ENCODE results near the gene CAPN12. TPM values are rescaled to one million over a fixed set of nuclear protein-coding genes. Genes with fewer than 3 reads are reported as not detected.

The CAPN12 gene
- total and polyA plus RNA-seq, 5 donors = 0.22 to 0.91 (median 0.63) TPM

- Histone ChIP-seq H3K4me3 (ENCODE audit: low read length) (no peak overlapping the region), H3K27ac (ENCODE audit: low read length) (peak overlapping the region; percentile 44), H3K4me1 (ENCODE audit: control insufficient read depth, insufficient read depth, low read length) (peaks cover 42% of the 10 kb centered on the region), H3K27me3 (ENCODE audit: control insufficient read depth, insufficient read depth) (no peaks in the 10 kb centered on the region), H3K9me3 (ENCODE audit: control insufficient read depth, low read length) (no peaks in the 10 kb centered on the region)
- intact Hi-C loops (cut with DNase I) = loop anchor here in 1 of 4 donors (5.0 kb wide), 1 partner anchor 39 kb away; no protein-coding TSS in a partner anchor
- DNase-seq = peak in 1 of 3 donors; percentile 15
- no peak for ATAC-seq
- WGBS = 83% methylated on average over 7 of the region's 7 CpGs
Observed at GRCh38 chr19:38690832-38691231, 53.4 kb downstream of the CAPN12 start.

- intact Hi-C loops (cut with DNase I) = loop anchor here in 1 of 4 donors (5.0 kb wide), 1 partner anchor 38 kb away; no protein-coding TSS in a partner anchor
- Histone ChIP-seq H3K4me1 (ENCODE audit: control insufficient read depth, insufficient read depth, low read length) (peaks cover 41% of the 10 kb centered on the region), H3K9me3 (ENCODE audit: control insufficient read depth, low read length) (no peaks in the 10 kb centered on the region), H3K27me3 (ENCODE audit: control insufficient read depth, insufficient read depth) (no peaks in the 10 kb centered on the region), H3K4me3 (ENCODE audit: low read length) (no peak overlapping the region), H3K27ac (ENCODE audit: low read length) (peak overlapping the region; percentile 1)
- ATAC-seq (no peak), DNase-seq (peak in 2 of 3 donors; percentile 21 to 37)
- WGBS = 92% methylated on average over 14 of the region's 14 CpGs
Observed at GRCh38 chr19:38690146-38690545, 54.1 kb downstream of the CAPN12 start.

- Histone ChIP-seq H3K4me1 (ENCODE audit: control insufficient read depth, insufficient read depth, low read length) (peaks cover 50% of the 10 kb centered on the region), H3K27ac (ENCODE audit: low read length) (peak overlapping the region; percentile 27), H3K9me3 (ENCODE audit: control insufficient read depth, low read length) (no peaks in the 10 kb centered on the region), H3K27me3 (ENCODE audit: control insufficient read depth, insufficient read depth) (no peaks in the 10 kb centered on the region), H3K4me3 (ENCODE audit: low read length) (no peak overlapping the region)
- no peak for ATAC-seq
- intact Hi-C loops (cut with DNase I) = no loop called here
- WGBS = 97% methylated on average over 7 of the region's 7 CpGs
- DNase-seq = peak in 1 of 3 donors; percentile 4
Observed at GRCh38 chr19:38687837-38688378, 56.4 kb downstream of the CAPN12 start.

- no peak for ATAC-seq
- 55% methylated on average over 5 of the region's 5 CpGs for WGBS
- Histone ChIP-seq H3K4me3 (ENCODE audit: low read length) (no peak overlapping the region), H3K27me3 (ENCODE audit: control insufficient read depth, insufficient read depth) (no peaks in the 10 kb centered on the region), H3K27ac (ENCODE audit: low read length) (peak overlapping the region; percentile 88), H3K4me1 (ENCODE audit: control insufficient read depth, insufficient read depth, low read length) (peaks cover 50% of the 10 kb centered on the region), H3K9me3 (ENCODE audit: control insufficient read depth, low read length) (no peaks in the 10 kb centered on the region)
- DNase-seq = peak in 1 of 3 donors; percentile 16
- intact Hi-C loops (cut with DNase I) = no loop called here
Observed at GRCh38 chr19:38686530-38686888, 57.8 kb downstream of the CAPN12 start.

- DNase-seq (peak in 1 of 3 donors; percentile 43), ATAC-seq (peak; percentile 12 to 57)
- intact Hi-C loops (cut with DNase I) = no loop called here
- WGBS = 20% methylated on average over 10 of the region's 10 CpGs
- H3K27ac ChIP-seq (ENCODE audit: low read length) = peak overlapping the region; percentile 88
- H3K4me3 ChIP-seq (ENCODE audit: low read length) = no peak overlapping the region
- no peaks in the 10 kb centered on the region for H3K27me3 ChIP-seq (ENCODE audit: control insufficient read depth, insufficient read depth)
- no peaks in the 10 kb centered on the region for H3K9me3 ChIP-seq (ENCODE audit: control insufficient read depth, low read length)
- peaks cover 55% of the 10 kb centered on the region for H3K4me1 ChIP-seq (ENCODE audit: control insufficient read depth, insufficient read depth, low read length)
Observed at GRCh38 chr19:38685666-38686529, 58.4 kb downstream of the CAPN12 start.

- intact Hi-C loops (cut with DNase I) = loop anchor here in 1 of 4 donors (5.0 kb wide), 1 partner anchor 38 kb away; the partner anchor contains the start of gene ACTN4
- Histone ChIP-seq H3K4me1 (ENCODE audit: control insufficient read depth, insufficient read depth, low read length) (peaks cover 55% of the 10 kb centered on the region), H3K27ac (ENCODE audit: low read length) (peak overlapping the region; percentile 88), H3K9me3 (ENCODE audit: control insufficient read depth, low read length) (no peaks in the 10 kb centered on the region), H3K27me3 (ENCODE audit: control insufficient read depth, insufficient read depth) (no peaks in the 10 kb centered on the region), H3K4me3 (ENCODE audit: low read length) (no peak overlapping the region)
- DNase-seq (peak in 1 of 3 donors; percentile 28), ATAC-seq (no peak)
- WGBS = 77% methylated on average over 15 of the region's 15 CpGs
Observed at GRCh38 chr19:38684862-38685665, 59.2 kb downstream of the CAPN12 start.

- H3K4me1 ChIP-seq (ENCODE audit: control insufficient read depth, insufficient read depth, low read length) = peaks cover 55% of the 10 kb centered on the region
- 35% methylated on average over 7 of the region's 7 CpGs for WGBS
- peak in 2 of 3 donors; percentile 77 to 86 for DNase-seq
- intact Hi-C loops (cut with DNase I) = loop anchor here in 1 of 4 donors (5.0 kb wide), 1 partner anchor 37 kb away; the partner anchor contains the start of gene ACTN4
- H3K4me3 ChIP-seq (ENCODE audit: low read length) = no peak overlapping the region
- peak overlapping the region; percentile 88 for H3K27ac ChIP-seq (ENCODE audit: low read length)
- H3K27me3 ChIP-seq (ENCODE audit: control insufficient read depth, insufficient read depth) = no peaks in the 10 kb centered on the region
- no peaks in the 10 kb centered on the region for H3K9me3 ChIP-seq (ENCODE audit: control insufficient read depth, low read length)
- peak; percentile 63 to 80 for ATAC-seq
Observed at GRCh38 chr19:38684078-38684861, 60.0 kb downstream of the CAPN12 start.

GRCh38 chr19:38683393-38684077, 60.7 kb downstream of the CAPN12 start:
- no peak overlapping the region for H3K4me3 ChIP-seq (ENCODE audit: low read length)
- H3K27me3 ChIP-seq (ENCODE audit: control insufficient read depth, insufficient read depth) = no peaks in the 10 kb centered on the region
- peak overlapping the region; percentile 78 for H3K27ac ChIP-seq (ENCODE audit: low read length)
- no peaks in the 10 kb centered on the region for H3K9me3 ChIP-seq (ENCODE audit: control insufficient read depth, low read length)
- intact Hi-C loops (cut with DNase I) = loop anchor here in 1 of 4 donors (5.0 kb wide), 1 partner anchor 36 kb away; the partner anchor contains the start of gene ACTN4
- WGBS = 38% methylated on average over 10 of the region's 10 CpGs
- H3K4me1 ChIP-seq (ENCODE audit: control insufficient read depth, insufficient read depth, low read length) = peaks cover 58% of the 10 kb centered on the region
- peak; percentile 69 to 70 for ATAC-seq
- peak in 2 of 3 donors; percentile 66 to 68 for DNase-seq

- peak; percentile 0 to 2 for ATAC-seq
- intact Hi-C loops (cut with DNase I) = loop anchor here in 1 of 4 donors (5.0 kb wide), 1 partner anchor 36 kb away; the partner anchor contains the start of gene ACTN4
Observed at GRCh38 chr19:38682872-38683392, 61.3 kb downstream of the CAPN12 start.

More at GRCh38 chr19:38682872-38683392, 61.3 kb downstream of the CAPN12 start:
- H3K27me3 ChIP-seq (ENCODE audit: control insufficient read depth, insufficient read depth) = no peaks in the 10 kb centered on the region
- H3K9me3 ChIP-seq (ENCODE audit: control insufficient read depth, low read length) = no peaks in the 10 kb centered on the region
- 81% methylated on average over 7 of the region's 7 CpGs for WGBS
- H3K4me3 ChIP-seq (ENCODE audit: low read length) = no peak overlapping the region
- peaks cover 59% of the 10 kb centered on the region for H3K4me1 ChIP-seq (ENCODE audit: control insufficient read depth, insufficient read depth, low read length)
- H3K27ac ChIP-seq (ENCODE audit: low read length) = peak overlapping the region; percentile 78
- DNase-seq = no peak

Data from right cardiac atrium (tissue), 5 donors.